Heart right ventricle (tissue), 16 donors: ENCODE data around the gene NAA15. TPM values are rescaled to one million over a fixed set of nuclear protein-coding genes. Genes with fewer than 3 reads are reported as not detected.

Experiments used
- ATAC-seq, 8 donors: fragments of 200-7000 bp; cut with Tn5 transposase; one replicate each; pipeline ENCODE4 v1.9.1; 2020; ENCODE audit warnings: mild to moderate bottlenecking in 8 of 8, moderate library complexity in 8 of 8, moderate number of reproducible peaks in 1 of 8
- DNase-seq, 2 donors: peaks; one replicate each; pipeline ENCODE4 v3.0.0-alpha.2; 2020
- H3K27ac ChIP-seq, 10 donors: fragments of 200-600 bp; sonication (generic) in 2 of 10; one replicate each; pipeline versions ENCODE4 v1.5.0 to v1.8.0; 2020 to 2022; ENCODE audit warnings: mild to moderate bottlenecking in 3 of 10
- H3K27me3 ChIP-seq, 7 donors: fragments of 200-600 bp; one replicate each; pipeline ENCODE4 v1.8.0; 2021 to 2022; ENCODE audit warnings: mild to moderate bottlenecking in 2 of 7
- H3K36me3 ChIP-seq, 9 donors: fragments of 200-600 bp; sonication (generic) in 1 of 9; one replicate each; pipeline versions ENCODE4 v1.5.0 to v1.8.0; 2020 to 2022; ENCODE audit warnings: mild to moderate bottlenecking in 2 of 9
- H3K4me1 ChIP-seq, 9 donors: fragments of 200-600 bp; sonication (generic) in 1 of 9; one replicate each; pipeline versions ENCODE4 v1.5.0 to v1.8.0; 2020 to 2022; ENCODE audit warnings: mild to moderate bottlenecking in 4 of 9
- H3K4me3 ChIP-seq, 10 donors: fragments of 200-600 bp; sonication (generic) in 2 of 10; one replicate each; pipeline versions ENCODE4 v1.5.0 to v1.8.0; 2020 to 2022; ENCODE audit warnings: mild to moderate bottlenecking in 7 of 10, moderate library complexity in 2 of 10
- H3K9me3 ChIP-seq, 11 donors: fragments of 200-600 bp in 10 of 11; sonication (generic) in 2 of 11; one replicate each; pipeline versions ENCODE4 v1.5.0 to v1.8.0; 2013 to 2022; ENCODE audit warnings: mild to moderate bottlenecking in 2 of 11, control low read depth in 1 of 11, moderate library complexity in 1 of 11
- WGBS, 2 donors: extraction: QIAGEN DNeasy Blood & Tissue Kit; methylation state at CpG; one replicate each; pipeline ENCODE4 v1.1.7; 2013; ENCODE audit warnings: inconsistent platforms in 1 of 2; 5-methylcytosine and 5-hydroxymethylcytosine counted together
- intact Hi-C, 10 donors: fragments of 100-400 bp; cut with DNase I; formaldehyde crosslinking; loops; one replicate each; pipeline versions ENCODE4 v1.11.1 to v1.14.2; 2022
- polyA plus RNA-seq, 2 donors: library from polyadenylated mRNA; stranded (reverse); fragments of 200-250 nt; gene quantifications; one replicate each; pipeline ENCODE4 v1.2.3, GENCODE V29; 2013
- total RNA-seq, 10 donors: library from RNA; stranded (reverse); fragmentation: NEBNext Ultra II Directional in 3 of 10; extraction: Animal tissue kit (Norgen Biotek cat#: 25700) in 3 of 10; gene quantifications; one replicate each; pipeline versions ENCODE4 v1.2.1 to v1.2.4, GENCODE V29; 2021 to 2023
- TF ChIP-seq, protein P1 (sequence below), 9 donors: fragments of 200-600 bp; sonication (generic) in 2 of 9; IDR thresholded peaks; one replicate each; pipeline versions ENCODE4 v1.5.0 to v1.8.0; 2021 to 2022; ENCODE audit warnings: antibody characterized with exemption in 9 of 9, mild to moderate bottlenecking in 5 of 9, moderate library complexity in 1 of 9
- donor health status: Arrhythmogenic right ventricular cardiomyopathy.
- donor health status: ischemic (EF 13 %, LVEDD 7.1; RV severe dilation, severe dysfunction).
- donor health status: healthy with polysubstance abuse.
- donor health status: DM: no; HTN: yes; CAD: no.
- donor health status: DM: no; HTN: no; CAD: no.
- donor health status: ischemic (EF 25% LVEDD 6.9; RV normal size, moderate dysfunction).
- donor health status: ischemic (EF 25% LVEDD 5.7; RV mildly dilated, moderate dysfunction).
- donor health status: healthy.
- donor health status: DM: yes; HTN: yes; CAD: no.
- donor health status: Ischemic cardiomyopathy.
- donor health status: ischemic (EF 35%, LVEDD 5.7; RV mildly dilated, moderate dysfunction).
- donor health status: nonischemic (EF 11% LVEDD 7.7; RV severe dilation, severe dysfunction).
- donor health status: DM: yes; HTN: yes; CAD: no.
- donor health status: PGD.
- donor health status: ischemic (EF 29% LVEDD 5.4; RV normal size, mild dysfunction).
- donor health status: nonischemic (EF 23%, LVEDD 6.1; RV moderate dilation, normal function).

The NAA15 gene
- total and polyA plus RNA-seq, 12 donors, result 8.2 to 45.4 (median 33.4) TPM

DNA sequence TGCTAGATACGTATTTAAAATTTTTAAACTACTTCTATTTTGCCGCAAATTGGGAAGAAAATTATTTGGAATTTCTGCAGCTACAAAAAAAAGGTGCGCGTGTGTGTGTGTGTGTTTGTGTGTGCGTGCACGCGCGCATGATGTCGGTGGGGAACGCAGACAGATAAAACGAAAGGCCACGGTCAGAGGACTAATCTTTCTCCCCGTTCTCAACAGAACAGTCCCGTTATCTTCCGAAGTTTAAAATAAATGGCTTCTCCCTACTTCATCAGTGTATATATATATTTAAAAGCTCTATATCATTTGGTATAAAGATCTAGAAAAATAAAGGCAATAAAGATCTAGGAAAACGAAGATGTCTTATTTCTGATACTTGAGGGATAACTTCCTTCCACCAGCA lies 22.8 kb upstream of the NAA15 start:
- peaks cover 0 to 63% (median 25%) of the 10 kb centered on the region in 7 donors for H3K27me3 ChIP-seq
- 66 to 74% methylated on average over 16 of the region's 16 CpGs for WGBS, 2 donors

DNA sequence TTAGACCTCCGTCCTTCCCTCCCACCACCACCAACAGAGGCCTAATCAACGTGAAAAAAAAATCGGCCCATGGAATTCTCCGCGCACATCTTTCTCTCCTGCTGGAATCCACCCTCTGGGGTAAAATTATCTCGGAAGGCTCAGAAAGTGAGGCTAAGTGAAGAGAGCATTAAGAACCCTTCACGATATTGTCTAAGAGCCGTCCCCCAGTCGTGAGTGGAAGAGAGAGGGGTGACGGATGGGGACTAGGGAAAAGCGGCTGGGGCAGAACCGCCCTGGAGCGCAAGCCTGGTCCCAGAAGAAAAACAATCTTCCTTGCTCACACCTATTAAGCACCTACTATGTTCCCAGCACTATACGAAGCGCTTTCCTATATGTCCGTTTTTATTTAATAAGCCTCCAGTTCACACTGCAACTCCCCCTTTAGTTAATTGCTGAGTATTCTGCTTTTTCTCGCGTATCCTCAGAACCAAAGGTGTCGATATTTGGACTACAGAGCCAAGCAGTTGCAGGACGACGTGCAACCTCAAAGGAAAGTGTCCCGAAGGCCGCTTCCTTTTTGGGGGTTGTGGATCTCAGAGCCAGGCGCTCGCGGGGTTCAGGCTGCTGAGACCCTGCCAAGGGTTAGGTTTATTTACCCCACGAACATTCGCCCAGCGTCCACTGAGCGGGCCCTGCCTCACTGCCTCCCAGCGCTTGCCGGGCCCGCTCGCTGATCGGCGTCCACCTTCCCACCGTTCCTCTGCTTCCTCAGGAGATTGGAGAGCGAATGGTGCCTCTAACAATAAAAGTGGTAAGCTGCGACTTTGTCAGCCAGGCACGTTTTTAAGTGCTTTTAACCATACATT lies 22.2 kb upstream of the NAA15 start:
- Histone ChIP-seq H3K27me3 (peaks cover 0 to 63% (median 25%) of the 10 kb centered on the region in 7 donors), H3K9me3 (no peaks in the 10 kb centered on the region), H3K4me3 (peak overlapping the region; percentile 29 to 62 (median 57)), H3K4me1 (peaks cover 0 to 21% (median 14%) of the 10 kb centered on the region in 9 donors), H3K27ac (peak overlapping the region in 2 of 10 donors; percentile 15 to 18), H3K36me3 (no peaks in the 10 kb centered on the region)
- 20 to 22% methylated on average over 40 of the region's 40 CpGs for WGBS, 2 donors
- TF ChIP-seq, protein P1, sequence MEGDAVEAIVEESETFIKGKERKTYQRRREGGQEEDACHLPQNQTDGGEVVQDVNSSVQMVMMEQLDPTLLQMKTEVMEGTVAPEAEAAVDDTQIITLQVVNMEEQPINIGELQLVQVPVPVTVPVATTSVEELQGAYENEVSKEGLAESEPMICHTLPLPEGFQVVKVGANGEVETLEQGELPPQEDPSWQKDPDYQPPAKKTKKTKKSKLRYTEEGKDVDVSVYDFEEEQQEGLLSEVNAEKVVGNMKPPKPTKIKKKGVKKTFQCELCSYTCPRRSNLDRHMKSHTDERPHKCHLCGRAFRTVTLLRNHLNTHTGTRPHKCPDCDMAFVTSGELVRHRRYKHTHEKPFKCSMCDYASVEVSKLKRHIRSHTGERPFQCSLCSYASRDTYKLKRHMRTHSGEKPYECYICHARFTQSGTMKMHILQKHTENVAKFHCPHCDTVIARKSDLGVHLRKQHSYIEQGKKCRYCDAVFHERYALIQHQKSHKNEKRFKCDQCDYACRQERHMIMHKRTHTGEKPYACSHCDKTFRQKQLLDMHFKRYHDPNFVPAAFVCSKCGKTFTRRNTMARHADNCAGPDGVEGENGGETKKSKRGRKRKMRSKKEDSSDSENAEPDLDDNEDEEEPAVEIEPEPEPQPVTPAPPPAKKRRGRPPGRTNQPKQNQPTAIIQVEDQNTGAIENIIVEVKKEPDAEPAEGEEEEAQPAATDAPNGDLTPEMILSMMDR (IDR thresholded peaks at IDR 0.05), result no peak
- ATAC-seq, result peak in 7 of 8 donors; percentile 53 to 76 (median 65)
- intact Hi-C loops, result loop anchor here in 1 of 10 donors (10.0 kb wide), 1 partner anchor 174 kb away; no protein-coding TSS in a partner anchor
- no peak for DNase-seq

More for the DNA sequence above, 22.8 kb upstream of the NAA15 start:
- Histone ChIP-seq H3K4me1 (peaks cover 0 to 21% (median 14%) of the 10 kb centered on the region in 9 donors), H3K9me3 (no peaks in the 10 kb centered on the region), H3K27ac (peak overlapping the region in 1 of 10 donors; percentile 15), H3K4me3 (peak overlapping the region in 7 of 10 donors; percentile 44 to 62 (median 59)), H3K36me3 (no peaks in the 10 kb centered on the region)
- no peak for DNase-seq
- intact Hi-C loops, result loop anchor here in 1 of 10 donors (10.0 kb wide), 1 partner anchor 174 kb away; no protein-coding TSS in a partner anchor
- TF ChIP-seq, protein P1 (IDR thresholded peaks at IDR 0.05), result no peak
- ATAC-seq, result no peak

DNA sequence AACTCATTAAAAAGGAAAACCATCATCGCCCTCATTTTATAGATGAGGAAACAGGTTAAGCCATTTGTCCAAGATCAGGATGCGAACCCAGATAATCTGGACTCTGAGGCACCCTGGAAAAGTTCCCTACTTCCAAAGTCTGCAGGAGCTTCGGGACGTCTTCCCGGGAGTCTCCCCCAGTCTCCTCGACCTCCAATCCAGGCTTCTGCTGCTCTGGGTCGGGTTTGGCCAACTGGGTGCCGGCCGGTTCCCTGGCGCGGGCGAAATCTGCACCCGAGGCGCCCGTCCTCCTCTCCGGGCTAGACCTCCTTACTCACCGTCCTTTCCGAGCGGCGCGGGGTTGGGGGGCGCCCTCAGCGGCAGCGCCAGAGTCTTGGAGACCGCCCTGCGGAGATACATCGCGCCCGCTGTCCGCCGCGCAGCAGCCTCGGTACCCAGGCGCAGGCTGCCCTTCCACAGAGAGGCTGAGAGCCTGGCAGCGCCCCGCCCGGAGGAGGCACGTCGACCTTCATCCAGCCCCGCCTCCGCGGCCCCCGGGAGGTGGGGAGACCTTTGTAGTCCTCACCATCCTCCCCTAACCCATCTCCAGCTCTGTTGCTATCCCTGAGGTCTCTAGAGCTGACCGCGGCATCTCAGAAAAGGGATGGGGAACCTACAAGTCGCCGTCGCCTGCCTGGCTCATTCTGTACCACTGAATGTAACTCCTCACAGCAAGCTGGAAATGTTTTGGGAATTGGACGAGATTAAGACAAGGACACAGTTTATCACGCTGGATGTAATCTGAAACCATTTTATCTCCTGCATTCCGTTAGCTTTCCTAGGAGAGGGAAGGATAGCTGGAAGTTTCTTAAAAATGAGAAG lies 21.3 kb upstream of the NAA15 start, which contains the start of gene MGARP:
Gene MGARP (minus strand): TSS at position 466 of the 861 bp plus-strand sequence. CDS start 67 bp downstream, at position 399.
- TF ChIP-seq, protein P1 (IDR thresholded peaks at IDR 0.05), result no peak
- H3K36me3 ChIP-seq, result no peaks in the 10 kb centered on the region
- DNase-seq (peak in 1 of 2 donors; percentile 29), ATAC-seq (peak; percentile 50 to 85 (median 76))
- WGBS, 2 donors, result 6% methylated on average over 51 of the region's 51 CpGs
- peaks cover 0 to 62% (median 25%) of the 10 kb centered on the region in 7 donors for H3K27me3 ChIP-seq
- intact Hi-C loops, result loop anchor here in 4 of 10 donors (10.0 kb wide), 3 partner anchors 55 to 175 kb away; no protein-coding TSS in a partner anchor
- peaks cover 0 to 21% (median 14%) of the 10 kb centered on the region in 9 donors for H3K4me1 ChIP-seq
- H3K9me3 ChIP-seq, result peaks cover 0 to 7% (median 0%) of the 10 kb centered on the region in 11 donors
- peak within 1 kb of the TSS; percentile 29 to 62 (median 57) for H3K4me3 ChIP-seq
- H3K27ac ChIP-seq, result peak within 1 kb of the TSS in 3 of 10 donors; percentile 6 to 18 (median 15)
